Memory B cell (primary cell): ENCODE measurements around the gene MBD3L3.
A peak's percentile ranks its signal among the peaks of the same experiment; 100 is the strongest.
"Not testable (repeated sequence)": the region's sequence is repeated elsewhere in the genome, so short reads cannot be mapped to it uniquely, and the experiment has no call there.

ENCODE experiments used
- ATAC-seq: fragments of 150-1000 bp; cut with Tn5 transposase; 2 replicates; pipeline ENCODE4 v1.10.0; 2021; ENCODE audit warnings: low read depth, mild to moderate bottlenecking, moderate library complexity
- DNase-seq, 2 donors: peaks; one replicate each; pipeline ENCODE4 v3.0.0; 2022; ENCODE audit warnings: low spot score in 2 of 2
- H3K27ac Mint-ChIP-seq: one replicate; pipeline ENCODE4 v1.8.0; 2022; ENCODE audit warnings: mild to moderate bottlenecking, moderate library complexity, mixed read lengths
- H3K27me3 Mint-ChIP-seq: one replicate; pipeline ENCODE4 v1.8.0; 2022; ENCODE audit warnings: mixed read lengths
- H3K36me3 Mint-ChIP-seq: one replicate; pipeline ENCODE4 v1.8.0; 2022; ENCODE audit warnings: mild to moderate bottlenecking, mixed read lengths
- H3K4me1 Mint-ChIP-seq: one replicate; pipeline ENCODE4 v1.8.0; 2022; ENCODE audit warnings: mixed read lengths
- H3K4me3 Mint-ChIP-seq: one replicate; pipeline ENCODE4 v1.8.0; 2022; ENCODE audit warnings: mild to moderate bottlenecking, moderate library complexity, mixed read lengths
- H3K9me3 Mint-ChIP-seq: one replicate; pipeline ENCODE4 v1.8.0; 2022; ENCODE audit warnings: mixed read lengths

MBD3L3 gene

GRCh38 chr19:7072541-7072940 lies 14.1 kb upstream of the MBD3L3 start:
- H3K9me3 Mint-ChIP-seq: peaks cover 6% of the 10 kb centered on the region
- DNase-seq: peak in 1 of 2 donors; percentile 7
- H3K27me3 Mint-ChIP-seq: no peaks in the 10 kb centered on the region
- no peak overlapping the region for H3K27ac Mint-ChIP-seq
- H3K4me1 Mint-ChIP-seq: peaks cover 12% of the 10 kb centered on the region
- peaks cover 37% of the 10 kb centered on the region for H3K36me3 Mint-ChIP-seq
- H3K4me3 Mint-ChIP-seq: no peak overlapping the region
- no peak for ATAC-seq

- DNase-seq: no peak
- Mint-ChIP-seq H3K36me3 (peaks cover 15% of the 10 kb centered on the region), H3K4me1 (peaks cover 12% of the 10 kb centered on the region), H3K4me3 (peak overlapping the region; percentile 97), H3K9me3 (peaks cover 7% of the 10 kb centered on the region), H3K27ac (peak overlapping the region; percentile 90), H3K27me3 (no peaks in the 10 kb centered on the region)
- ATAC-seq: peak; percentile 2
Measured at GRCh38 chr19:7069904-7070226, 11.4 kb upstream of the MBD3L3 start.

- H3K36me3 Mint-ChIP-seq: peaks cover 12% of the 10 kb centered on the region
- H3K27me3 Mint-ChIP-seq: no peaks in the 10 kb centered on the region
- peak within 1 kb of the TSS; percentile 90 for H3K27ac Mint-ChIP-seq
- ATAC-seq: peak; percentile 94
- H3K9me3 Mint-ChIP-seq: peaks cover 4% of the 10 kb centered on the region
- peak; percentile 97 to 99 for DNase-seq
- peak within 1 kb of the TSS; percentile 97 for H3K4me3 Mint-ChIP-seq
- peaks cover 9% of the 10 kb centered on the region for H3K4me1 Mint-ChIP-seq
Measured at GRCh38 chr19:7069042-7069903, 10.8 kb upstream of the MBD3L3 start, which contains the start of gene ZNF557. Gene ZNF557, plus strand, starts transcription at chr19:7069703. Its CDS starts 5,372 bp downstream, at chr19:7075075.

GRCh38 chr19:7068599-7068998 lies 10.1 kb upstream of the MBD3L3 start:
- no peak for DNase-seq
- Mint-ChIP-seq H3K27me3 (no peaks in the 10 kb centered on the region), H3K36me3 (peaks cover 8% of the 10 kb centered on the region), H3K4me1 (peaks cover 9% of the 10 kb centered on the region), H3K4me3 (peak overlapping the region; percentile 97), H3K9me3 (peaks cover 3% of the 10 kb centered on the region), H3K27ac (peak overlapping the region; percentile 90)
- ATAC-seq: no peak

GRCh38 chr19:7067716-7068115 lies 9.2 kb upstream of the MBD3L3 start:
- no peak overlapping the region for H3K27ac Mint-ChIP-seq
- DNase-seq: no peak
- H3K36me3 Mint-ChIP-seq: peaks cover 7% of the 10 kb centered on the region
- H3K9me3 Mint-ChIP-seq: peaks cover 3% of the 10 kb centered on the region
- peaks cover 9% of the 10 kb centered on the region for H3K4me1 Mint-ChIP-seq
- no peaks in the 10 kb centered on the region for H3K27me3 Mint-ChIP-seq
- no peak for ATAC-seq
- no peak overlapping the region for H3K4me3 Mint-ChIP-seq

- not testable (repeated sequence) for H3K4me1 Mint-ChIP-seq, H3K9me3 Mint-ChIP-seq, H3K36me3 Mint-ChIP-seq, H3K27me3 Mint-ChIP-seq, H3K4me3 Mint-ChIP-seq, H3K27ac Mint-ChIP-seq, ATAC-seq
- peak in 1 of 2 donors; percentile 9 for DNase-seq
Measured at GRCh38 chr19:7067122-7067521, 8.6 kb upstream of the MBD3L3 start.

GRCh38 chr19:7063764-7064418 lies 5.4 kb upstream of the MBD3L3 start:
- Mint-ChIP-seq H3K4me3 (no peak overlapping the region), H3K27ac (no peak overlapping the region), H3K36me3 (no peaks in the 10 kb centered on the region), H3K9me3 (peaks cover 3% of the 10 kb centered on the region), H3K27me3 (no peaks in the 10 kb centered on the region), H3K4me1 (peaks cover 2% of the 10 kb centered on the region)
- DNase-seq: no peak
- no peak for ATAC-seq

- Mint-ChIP-seq H3K36me3 (no peaks in the 10 kb centered on the region), H3K27ac (no peak overlapping the region), H3K4me1 (no peaks in the 10 kb centered on the region), H3K9me3 (peaks cover 3% of the 10 kb centered on the region), H3K4me3 (no peak overlapping the region), H3K27me3 (no peaks in the 10 kb centered on the region)
- no peak for DNase-seq
- ATAC-seq: no peak
Measured at GRCh38 chr19:7063339-7063738, 4.9 kb upstream of the MBD3L3 start.

- H3K36me3 Mint-ChIP-seq, ATAC-seq, H3K27me3 Mint-ChIP-seq, H3K4me1 Mint-ChIP-seq, H3K27ac Mint-ChIP-seq, H3K4me3 Mint-ChIP-seq, DNase-seq, H3K9me3 Mint-ChIP-seq: not testable (repeated sequence)
Measured at GRCh38 chr19:7059977-7060376, 1.5 kb upstream of the MBD3L3 start.

GRCh38 chr19:7056371-7056770 lies 2.1 kb downstream of the MBD3L3 start:
- not testable (repeated sequence) for H3K9me3 Mint-ChIP-seq, ATAC-seq, H3K4me1 Mint-ChIP-seq, H3K4me3 Mint-ChIP-seq, H3K36me3 Mint-ChIP-seq, H3K27ac Mint-ChIP-seq, H3K27me3 Mint-ChIP-seq
- DNase-seq: peak in 1 of 2 donors; percentile 9

GRCh38 chr19:7055679-7056078 lies 2.8 kb downstream of the MBD3L3 start:
- not testable (repeated sequence) for H3K27me3 Mint-ChIP-seq, H3K4me1 Mint-ChIP-seq, H3K27ac Mint-ChIP-seq, H3K36me3 Mint-ChIP-seq, ATAC-seq, DNase-seq, H3K4me3 Mint-ChIP-seq, H3K9me3 Mint-ChIP-seq

GRCh38 chr19:7054635-7055368 lies 3.7 kb downstream of the MBD3L3 start:
- not testable (repeated sequence) for H3K9me3 Mint-ChIP-seq, H3K4me3 Mint-ChIP-seq, H3K27ac Mint-ChIP-seq, H3K36me3 Mint-ChIP-seq, H3K27me3 Mint-ChIP-seq, DNase-seq, H3K4me1 Mint-ChIP-seq, ATAC-seq

- H3K4me1 Mint-ChIP-seq, DNase-seq, H3K36me3 Mint-ChIP-seq, H3K4me3 Mint-ChIP-seq, H3K9me3 Mint-ChIP-seq, ATAC-seq, H3K27ac Mint-ChIP-seq, H3K27me3 Mint-ChIP-seq: not testable (repeated sequence)
Measured at GRCh38 chr19:7052896-7053295, 5.6 kb downstream of the MBD3L3 start.

- H3K27me3 Mint-ChIP-seq, H3K9me3 Mint-ChIP-seq, H3K36me3 Mint-ChIP-seq, H3K4me3 Mint-ChIP-seq, H3K27ac Mint-ChIP-seq, H3K4me1 Mint-ChIP-seq, DNase-seq, ATAC-seq: not testable (repeated sequence)
Measured at GRCh38 chr19:7051421-7051820, 7.1 kb downstream of the MBD3L3 start.
